GM12801 (cell line): ENCODE results near the gene TIAM2.

ENCODE experiments used
- TF ChIP-seq, protein P1 (sequence below): IDR thresholded peaks from one replicate; pipeline ENCODE4 v1.5.1; 2011; ENCODE audit warnings: control low read depth; ENCODE audit not compliant: insufficient read length; ENCODE audit errors: extremely low read depth

TIAM2 gene

DNA sequence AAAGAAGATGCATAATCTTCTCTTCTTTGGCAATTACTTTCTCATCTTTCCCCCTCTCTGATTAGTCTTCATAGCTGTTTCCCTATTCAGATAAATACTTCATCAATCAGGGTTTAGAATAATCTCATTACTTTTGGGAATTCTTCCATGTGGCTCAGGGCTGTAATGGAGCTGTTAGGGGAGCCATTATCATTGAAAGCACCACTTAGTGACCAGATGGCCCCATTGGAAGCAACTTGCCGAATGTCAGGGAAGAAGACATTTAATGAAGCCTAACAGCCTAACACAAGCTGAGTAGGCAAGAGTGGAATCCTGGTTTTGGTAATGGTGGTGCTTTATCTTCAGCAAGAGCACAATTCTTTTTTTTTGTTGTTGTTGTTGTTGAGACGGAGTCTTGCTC lies 45.0 kb downstream of the TIAM2 start:
- TF ChIP-seq, protein P1, sequence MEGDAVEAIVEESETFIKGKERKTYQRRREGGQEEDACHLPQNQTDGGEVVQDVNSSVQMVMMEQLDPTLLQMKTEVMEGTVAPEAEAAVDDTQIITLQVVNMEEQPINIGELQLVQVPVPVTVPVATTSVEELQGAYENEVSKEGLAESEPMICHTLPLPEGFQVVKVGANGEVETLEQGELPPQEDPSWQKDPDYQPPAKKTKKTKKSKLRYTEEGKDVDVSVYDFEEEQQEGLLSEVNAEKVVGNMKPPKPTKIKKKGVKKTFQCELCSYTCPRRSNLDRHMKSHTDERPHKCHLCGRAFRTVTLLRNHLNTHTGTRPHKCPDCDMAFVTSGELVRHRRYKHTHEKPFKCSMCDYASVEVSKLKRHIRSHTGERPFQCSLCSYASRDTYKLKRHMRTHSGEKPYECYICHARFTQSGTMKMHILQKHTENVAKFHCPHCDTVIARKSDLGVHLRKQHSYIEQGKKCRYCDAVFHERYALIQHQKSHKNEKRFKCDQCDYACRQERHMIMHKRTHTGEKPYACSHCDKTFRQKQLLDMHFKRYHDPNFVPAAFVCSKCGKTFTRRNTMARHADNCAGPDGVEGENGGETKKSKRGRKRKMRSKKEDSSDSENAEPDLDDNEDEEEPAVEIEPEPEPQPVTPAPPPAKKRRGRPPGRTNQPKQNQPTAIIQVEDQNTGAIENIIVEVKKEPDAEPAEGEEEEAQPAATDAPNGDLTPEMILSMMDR: no peak

DNA sequence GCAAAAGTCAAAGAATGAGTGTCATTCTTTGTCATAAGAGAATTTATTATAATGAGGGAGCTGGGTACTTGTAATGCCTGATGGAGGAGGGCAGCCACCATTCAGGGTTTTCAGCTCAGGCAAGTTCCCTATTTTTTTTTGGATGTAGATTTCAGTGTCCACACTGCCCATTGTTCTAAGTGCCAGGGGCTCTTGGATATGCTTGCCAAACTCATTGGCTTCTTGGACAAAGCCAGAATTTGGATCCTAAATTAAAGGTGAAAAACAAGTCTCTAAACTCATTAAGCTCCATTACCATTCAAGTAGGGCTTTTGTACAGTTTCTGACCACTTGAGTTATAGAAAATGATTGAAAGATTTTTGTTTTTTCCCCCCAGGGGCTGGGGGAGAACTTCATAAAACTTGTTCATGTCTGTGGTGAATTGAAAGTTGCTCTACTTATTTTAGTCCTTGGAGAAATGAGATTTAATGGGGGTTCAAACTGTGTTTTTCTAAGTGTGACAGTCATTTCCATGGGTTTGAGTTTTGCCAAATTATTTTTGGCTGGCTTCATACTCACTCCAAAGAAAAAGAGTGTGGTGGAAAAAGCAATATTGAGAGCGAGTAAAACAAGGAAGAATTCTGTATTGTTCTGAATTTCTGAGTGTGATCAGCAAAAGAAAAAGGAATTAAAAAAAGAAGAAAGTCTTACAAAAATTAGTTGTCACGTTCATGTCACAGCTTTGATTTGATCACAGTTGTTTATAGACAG lies 46.0 kb downstream of the TIAM2 start:
- TF ChIP-seq, protein P1: no peak

DNA sequence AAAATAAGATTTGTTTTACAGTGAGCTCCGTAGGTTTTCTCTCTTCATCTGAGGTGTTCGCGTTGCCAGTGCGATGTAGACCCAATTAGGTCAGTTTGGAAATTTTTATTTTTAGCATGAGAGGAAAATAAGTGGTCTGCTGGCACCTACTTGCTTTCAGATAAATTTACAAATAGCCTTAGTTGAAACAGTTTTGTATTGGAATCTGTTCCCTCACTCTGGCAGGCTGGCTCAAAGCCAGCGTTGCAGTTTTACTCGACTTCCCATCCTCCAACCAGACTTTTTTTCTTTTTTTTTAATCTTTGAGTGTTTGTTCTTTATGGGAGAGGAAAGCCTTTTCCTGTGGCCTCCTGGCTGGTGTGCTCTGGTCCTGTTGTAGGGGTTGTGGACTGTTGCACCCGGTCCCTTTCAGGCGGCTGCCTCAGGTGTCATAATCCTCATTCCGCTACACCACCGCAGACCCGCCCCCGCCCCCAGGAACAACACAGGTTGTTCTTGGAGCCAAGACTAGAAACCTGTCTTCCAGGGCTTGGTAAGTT lies 46.7 kb downstream of the TIAM2 start:
- TF ChIP-seq, protein P1: no peak

DNA sequence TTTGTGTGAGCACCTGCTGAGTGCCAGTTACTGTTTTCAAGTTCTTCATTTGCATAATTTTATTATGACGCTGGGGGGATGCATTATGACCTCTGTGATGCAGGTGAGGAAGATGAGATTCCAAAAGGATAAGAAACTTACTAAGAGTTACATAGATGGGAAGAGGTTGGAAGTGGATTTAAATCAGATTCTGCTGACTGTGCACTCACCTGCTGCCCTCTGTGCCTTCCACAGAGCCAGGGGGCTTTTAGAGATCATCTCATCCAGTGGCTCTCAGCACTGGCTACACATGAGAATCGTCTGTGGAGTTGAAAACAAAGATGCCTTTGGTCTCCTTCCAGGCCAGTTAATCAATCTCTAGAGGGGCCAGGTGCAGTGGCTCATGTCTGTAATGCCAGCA lies 47.9 kb downstream of the TIAM2 start:
- TF ChIP-seq, protein P1: no peak

DNA sequence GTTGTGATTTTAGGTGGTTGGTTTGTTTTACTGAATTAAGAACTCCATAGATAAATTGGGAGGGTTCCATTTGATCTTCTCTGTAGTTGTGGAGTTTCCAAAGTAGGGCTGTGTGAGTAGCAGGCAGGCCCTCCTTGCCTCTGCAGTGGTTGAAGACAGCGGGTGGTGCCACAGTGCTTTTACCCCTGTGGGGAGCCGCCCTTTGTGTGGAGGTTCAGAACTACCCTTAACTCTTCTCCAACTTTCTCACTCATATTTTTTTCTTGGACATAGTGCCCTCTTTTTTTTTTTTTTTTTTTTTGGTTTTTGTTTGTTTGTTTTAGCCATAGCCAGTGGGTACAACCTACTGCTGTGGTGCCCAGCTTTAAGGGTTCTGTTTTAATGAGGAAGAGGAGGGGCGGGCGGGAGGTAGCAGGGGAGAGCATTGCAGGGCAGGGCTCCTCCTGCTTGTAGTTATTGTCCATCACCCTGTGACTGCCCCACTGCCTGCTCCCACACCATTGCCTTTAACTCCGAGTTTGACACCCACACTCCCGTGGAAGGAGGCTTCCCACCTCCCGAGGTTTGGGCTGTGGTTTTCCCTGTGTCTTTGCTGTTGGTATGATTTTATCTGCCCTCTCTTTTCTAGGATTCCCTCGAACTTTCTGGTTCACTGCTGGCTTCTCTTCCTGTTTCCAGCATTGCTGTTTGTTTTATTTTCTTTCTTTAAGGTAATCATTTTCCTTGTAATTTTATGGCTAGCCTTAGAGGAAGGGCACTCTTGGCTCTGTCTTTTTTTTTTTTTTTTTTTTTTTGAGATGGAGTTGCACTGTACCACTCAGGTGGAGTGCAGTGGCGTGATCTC lies 50.7 kb downstream of the TIAM2 start:
- TF ChIP-seq, protein P1: no peak

DNA sequence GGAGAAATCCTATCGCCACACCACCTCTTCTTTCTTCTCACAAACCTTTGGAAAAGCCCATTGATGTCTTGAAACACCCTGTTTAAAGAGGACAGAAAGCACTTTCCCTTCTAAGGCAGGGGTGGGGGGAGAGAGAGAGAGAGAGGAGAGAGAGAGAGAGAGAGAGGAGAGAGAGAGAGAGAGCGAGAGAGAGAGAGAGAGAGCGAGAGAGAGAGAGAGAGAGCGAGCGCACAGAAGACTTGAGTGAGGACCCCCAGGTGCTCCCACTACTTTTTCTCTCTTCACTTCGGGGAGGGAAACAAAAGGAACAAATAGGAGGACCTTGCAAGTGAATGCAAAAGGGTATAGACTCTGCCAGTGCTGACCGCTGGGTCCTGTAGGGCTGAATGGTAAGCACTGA lies 52.4 kb downstream of the TIAM2 start:
- TF ChIP-seq, protein P1: no peak

DNA sequence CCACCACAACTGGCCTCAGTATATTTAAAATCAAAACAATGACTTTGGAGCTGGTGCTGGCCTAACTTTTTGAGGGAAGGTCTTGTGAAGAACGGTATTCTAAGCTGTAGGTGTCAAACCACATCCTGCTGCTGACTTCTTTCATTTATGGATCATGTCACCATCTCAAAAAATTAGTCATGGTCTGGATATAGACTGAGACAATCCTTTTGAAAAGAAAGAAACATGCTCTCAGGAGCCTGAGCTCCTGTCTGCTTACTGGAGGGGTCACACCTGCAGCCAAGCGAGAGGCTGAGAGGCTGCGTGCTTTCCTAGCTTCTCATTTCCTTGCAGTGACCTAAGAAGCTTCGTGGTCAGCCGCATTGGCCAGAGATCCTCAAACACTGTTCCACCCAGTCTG lies 55.2 kb downstream of the TIAM2 start:
- TF ChIP-seq, protein P1: no peak
